HG03378 (cell line): ENCODE measurements around the gene NECTIN2.
"Not testable (repeated sequence)": the region's sequence is repeated elsewhere in the genome, so short reads cannot be mapped to it uniquely, and the experiment has no call there.

Source experiments
- ATAC-seq: cut with Tn5 transposase; IDR thresholded peaks from one replicate; pipeline ENCODE4 v1.9.1; 2021; ENCODE audit warnings: mild to moderate bottlenecking, moderate library complexity; ENCODE audit not compliant: unreplicated experiment

NECTIN2 gene

DNA sequence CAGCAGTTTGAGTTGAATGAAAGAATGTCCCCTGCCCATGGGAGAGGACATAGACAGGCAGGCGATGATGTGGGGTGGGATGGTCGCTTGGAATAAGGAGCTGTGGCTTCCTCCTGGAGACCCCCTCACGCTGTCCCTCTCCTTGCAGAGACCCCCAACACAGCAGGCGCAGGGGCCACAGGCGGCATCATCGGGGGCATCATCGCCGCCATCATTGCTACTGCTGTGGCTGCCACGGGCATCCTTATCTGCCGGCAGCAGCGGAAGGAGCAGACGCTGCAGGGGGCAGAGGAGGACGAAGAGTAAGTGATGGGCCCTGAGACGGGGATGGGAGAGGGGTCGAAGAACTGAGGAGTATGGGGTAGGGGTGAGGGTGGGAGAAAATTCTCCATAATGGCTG lies 36.0 kb downstream of the NECTIN2 start:
- ATAC-seq = no peak

GRCh38 chr19:44882619-44883397 lies 36.7 kb downstream of the NECTIN2 start:
- not testable (repeated sequence) for ATAC-seq

GRCh38 chr19:44883922-44884321 lies 37.8 kb downstream of the NECTIN2 start:
- no peak for ATAC-seq

DNA sequence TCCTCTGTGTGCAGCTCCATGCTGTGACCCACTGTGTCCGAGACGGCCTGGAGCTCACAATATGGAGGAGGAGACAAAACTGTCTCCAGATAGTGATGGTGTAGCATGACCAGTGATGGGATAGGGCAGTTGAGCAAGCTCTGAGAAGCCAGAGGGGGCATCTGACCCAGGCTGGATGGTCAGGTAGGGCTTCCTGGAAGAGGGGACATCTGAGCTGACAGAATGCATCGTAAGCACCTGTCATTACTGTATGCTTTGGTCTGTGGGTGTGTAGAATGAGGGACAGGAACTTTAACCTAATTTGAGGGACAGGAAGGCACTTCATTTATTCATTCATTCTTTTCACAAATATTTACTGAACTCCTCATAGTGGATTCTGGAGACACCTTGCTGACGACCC lies 38.5 kb downstream of the NECTIN2 start:
- no peak for ATAC-seq

DNA sequence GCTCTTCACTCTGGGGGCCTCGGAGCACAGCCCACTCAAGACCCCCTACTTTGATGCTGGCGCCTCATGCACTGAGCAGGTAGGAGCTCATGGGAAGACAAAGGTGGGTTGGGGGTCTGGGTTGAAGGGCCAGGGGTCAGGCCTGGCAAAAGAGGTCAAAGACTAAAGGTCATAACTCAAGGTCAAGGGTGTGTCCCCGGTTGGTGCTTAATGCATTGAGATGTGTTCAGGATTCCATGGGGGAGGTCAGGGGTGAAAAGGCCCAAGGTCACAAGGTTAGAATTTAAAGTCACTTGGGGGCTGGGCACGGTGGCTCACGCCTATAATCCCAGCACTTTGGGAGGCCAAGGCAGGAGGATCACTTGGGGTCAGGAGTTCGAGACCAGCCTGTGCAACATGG lies 40.0 kb downstream of the NECTIN2 start:
- no peak for ATAC-seq

- no peak for ATAC-seq
These were observed 41.6 kb downstream of the NECTIN2 start for GRCh38 chr19:44887648-44888047.

DNA sequence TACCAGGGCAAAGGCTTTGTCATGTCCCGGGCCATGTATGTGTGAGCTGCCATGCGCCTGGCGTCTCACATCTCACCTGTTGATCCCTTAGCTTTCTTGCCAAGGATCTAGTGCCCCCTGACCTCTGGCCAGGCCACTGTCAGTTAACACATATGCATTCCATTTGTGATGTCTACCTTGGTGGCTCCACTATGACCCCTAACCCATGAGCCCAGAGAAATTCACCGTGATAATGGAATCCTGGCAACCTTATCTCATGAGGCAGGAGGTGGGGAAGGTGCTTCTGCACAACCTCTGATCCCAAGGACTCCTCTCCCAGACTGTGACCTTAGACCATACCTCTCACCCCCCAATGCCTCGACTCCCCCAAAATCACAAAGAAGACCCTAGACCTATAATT lies 42.2 kb downstream of the NECTIN2 start:
- not testable (repeated sequence) for ATAC-seq

DNA sequence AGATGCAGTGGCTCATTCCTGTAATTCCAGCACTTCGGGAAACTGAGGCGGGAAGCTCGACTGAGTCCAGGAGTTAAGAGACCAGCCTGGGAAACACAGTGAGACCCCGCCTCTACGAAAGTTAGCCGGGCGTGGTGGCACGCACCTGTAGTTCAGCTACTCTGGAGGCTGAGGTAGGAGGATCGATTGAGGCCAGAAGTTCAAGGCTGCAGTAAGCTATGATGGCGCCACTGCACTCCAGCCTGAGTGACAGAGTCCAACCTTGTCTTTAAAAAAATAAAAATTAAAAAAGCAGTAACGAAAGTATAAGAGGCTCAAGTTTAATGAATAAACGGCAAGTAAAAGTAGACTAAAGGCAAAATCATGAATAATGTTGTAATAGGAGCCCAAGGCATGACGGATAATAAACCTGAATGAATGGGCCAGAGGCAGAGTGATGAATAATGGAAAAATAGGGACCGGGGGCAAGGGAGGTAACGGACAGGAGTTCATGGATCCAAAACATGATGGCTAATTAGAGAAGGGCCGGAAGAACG lies 43.8 kb downstream of the NECTIN2 start:
- no peak for ATAC-seq

GRCh38 chr19:44890366-44891015 lies 44.4 kb downstream of the NECTIN2 start:
- ATAC-seq = peak; percentile 82

DNA sequence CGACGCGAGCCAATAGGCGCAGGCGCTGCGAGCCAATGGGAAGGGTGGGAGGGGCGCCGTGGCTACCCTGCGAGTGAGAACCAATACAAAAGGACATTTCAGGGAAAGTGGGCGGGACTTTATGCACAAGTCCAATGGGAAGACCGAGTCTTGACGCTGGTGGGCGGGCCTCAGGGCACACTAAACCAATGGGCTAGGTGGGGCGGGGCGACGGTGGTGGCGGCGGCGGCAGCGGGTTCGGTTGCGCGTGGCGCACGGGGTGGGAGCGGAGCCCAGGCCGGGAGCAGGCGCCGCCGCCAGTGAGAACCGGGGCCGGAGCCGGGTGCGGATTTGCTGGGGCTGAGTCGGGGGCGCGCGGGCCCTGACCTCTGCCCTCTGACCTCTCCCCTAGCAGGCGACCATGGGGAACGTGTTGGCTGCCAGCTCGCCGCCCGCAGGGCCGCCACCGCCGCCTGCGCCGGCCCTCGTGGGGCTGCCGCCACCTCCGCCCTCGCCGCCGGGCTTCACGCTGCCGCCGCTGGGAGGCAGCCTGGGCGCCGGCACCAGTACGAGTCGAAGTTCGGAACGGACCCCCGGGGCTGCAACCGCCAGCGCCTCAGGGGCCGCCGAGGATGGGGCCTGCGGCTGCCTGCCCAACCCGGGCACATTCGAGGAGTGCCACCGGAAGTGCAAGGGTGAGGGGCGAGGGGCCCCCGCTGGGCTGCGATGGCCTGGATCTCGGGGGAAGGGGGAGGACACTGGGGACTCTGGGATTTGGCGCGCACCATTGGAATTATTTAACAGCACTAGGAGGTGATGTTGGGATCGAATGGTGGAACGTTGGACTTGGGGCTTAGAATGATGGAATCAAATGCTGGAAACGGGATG lies 45.2 kb downstream of the NECTIN2 start, which contains the start of gene TOMM40:
Gene TOMM40, plus strand, starts transcription at position 239 of the 867 bp plus-strand sequence. Its CDS starts 162 bp downstream, at position 401.
- ATAC-seq = no peak

DNA sequence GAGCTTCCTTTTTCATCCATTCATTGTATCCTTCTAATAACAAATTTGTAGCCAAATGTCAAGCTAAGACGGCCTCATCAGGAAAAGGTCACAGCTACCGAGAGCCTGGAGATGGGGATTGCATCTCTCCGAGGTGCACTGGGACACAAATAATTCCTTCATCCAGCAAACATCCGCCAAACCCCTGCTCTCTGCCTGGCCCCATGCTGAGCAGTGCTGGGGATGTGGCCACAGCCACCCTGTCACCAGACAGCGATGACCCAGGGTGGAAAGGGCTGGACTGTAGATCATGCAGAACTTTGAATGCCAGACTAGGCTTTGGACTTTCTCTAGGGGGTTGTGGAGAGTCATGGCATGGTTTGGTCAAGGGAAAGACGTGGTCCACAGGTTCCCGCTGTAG lies 46.8 kb downstream of the NECTIN2 start:
- no peak for ATAC-seq

GRCh38 chr19:44893332-44894051 lies 47.4 kb downstream of the NECTIN2 start:
- no peak for ATAC-seq

- ATAC-seq = no peak
These were observed 47.9 kb downstream of the NECTIN2 start for GRCh38 chr19:44894052-44894400.

DNA sequence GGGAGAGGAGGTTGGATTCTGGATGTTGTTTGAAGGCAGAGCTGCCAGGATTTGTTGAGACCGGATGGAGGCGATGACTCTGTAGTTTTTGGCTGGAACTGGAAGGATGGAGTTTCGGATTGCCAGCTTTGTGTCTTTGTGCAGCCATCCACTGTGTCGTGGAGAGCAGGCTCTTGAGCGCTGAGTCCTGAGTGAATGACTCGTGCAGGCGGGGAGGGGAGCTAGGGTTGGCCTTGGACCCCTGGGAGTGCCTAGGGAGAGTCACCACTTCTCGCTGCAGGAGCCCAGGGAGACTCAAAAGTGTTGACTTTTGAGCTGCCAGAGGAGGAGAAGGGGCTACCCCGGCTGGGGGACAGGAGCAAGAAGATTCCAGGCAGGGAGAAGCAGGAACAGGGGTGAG lies 48.8 kb downstream of the NECTIN2 start:
- no peak for ATAC-seq

DNA sequence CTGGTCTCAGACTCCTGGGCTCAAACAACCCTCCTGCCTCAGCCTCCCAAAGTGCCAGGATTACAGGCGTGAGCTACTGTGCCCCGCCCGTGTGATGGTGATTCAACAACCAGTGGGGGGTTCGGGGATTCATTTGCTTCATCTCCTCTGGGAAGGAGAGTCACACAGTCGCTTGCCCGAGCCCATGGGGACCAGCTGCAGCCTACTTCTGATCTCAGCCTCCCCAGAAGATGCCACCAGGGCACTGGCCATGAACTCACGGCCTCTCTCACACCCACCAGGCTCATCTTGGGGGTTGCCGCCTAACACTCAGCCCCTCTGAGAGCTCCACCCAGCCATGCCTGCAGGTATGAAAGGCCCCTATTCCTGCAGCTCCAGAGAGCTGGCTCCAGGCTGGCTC lies 51.7 kb downstream of the NECTIN2 start:
- ATAC-seq = no peak

GRCh38 chr19:44900328-44901244 lies 54.5 kb downstream of the NECTIN2 start:
- no peak for ATAC-seq

- ATAC-seq = no peak
These were observed 57.1 kb downstream of the NECTIN2 start for GRCh38 chr19:44903216-44903601.

GRCh38 chr19:44903602-44904425 lies 57.7 kb downstream of the NECTIN2 start:
- ATAC-seq = no peak
